Fibroblast of the conjunctiva (primary cell): ENCODE results near the gene CYP4F11.
"Not testable (repeated sequence)": the region's sequence is repeated elsewhere in the genome, so short reads cannot be mapped to it uniquely, and the experiment has no call there.

Experiments used
- DNase-seq: peaks from one replicate; pipeline ENCODE4 v3.0.0-alpha.2; 2010; ENCODE audit warnings: low read depth

CYP4F11 gene

DNA sequence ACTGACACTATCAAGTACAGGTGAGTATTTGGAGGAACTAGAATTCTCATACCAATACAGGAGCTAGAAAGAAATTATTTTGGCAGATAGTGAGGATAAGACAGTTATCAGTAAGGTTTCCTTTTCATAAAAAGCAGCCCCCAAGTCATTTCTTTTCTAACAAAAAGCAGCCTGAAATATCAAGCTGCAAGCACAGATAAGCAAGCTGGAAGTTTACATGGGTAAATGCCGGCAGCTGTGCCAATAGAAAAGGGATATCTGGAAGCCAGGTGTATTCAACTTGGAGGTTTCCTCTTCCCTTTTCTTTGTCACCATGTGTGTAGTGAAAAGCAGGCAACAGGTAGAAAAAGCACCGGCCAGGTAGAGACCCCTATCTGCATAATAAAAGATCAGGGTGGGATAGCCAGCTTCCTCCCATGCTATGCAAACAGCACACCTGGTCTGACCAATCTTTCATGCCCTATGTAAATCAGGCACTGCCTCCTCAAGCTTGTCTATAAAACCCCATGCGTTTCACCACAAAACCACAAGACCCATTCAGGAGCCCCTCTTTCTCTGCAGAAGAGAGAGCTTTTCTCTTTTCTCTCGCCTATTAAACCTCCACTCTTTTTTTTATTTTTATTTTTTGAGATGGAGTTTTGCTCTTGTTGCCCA is 59.4 kb downstream of the CYP4F11 start:
- DNase-seq, result no peak

DNA sequence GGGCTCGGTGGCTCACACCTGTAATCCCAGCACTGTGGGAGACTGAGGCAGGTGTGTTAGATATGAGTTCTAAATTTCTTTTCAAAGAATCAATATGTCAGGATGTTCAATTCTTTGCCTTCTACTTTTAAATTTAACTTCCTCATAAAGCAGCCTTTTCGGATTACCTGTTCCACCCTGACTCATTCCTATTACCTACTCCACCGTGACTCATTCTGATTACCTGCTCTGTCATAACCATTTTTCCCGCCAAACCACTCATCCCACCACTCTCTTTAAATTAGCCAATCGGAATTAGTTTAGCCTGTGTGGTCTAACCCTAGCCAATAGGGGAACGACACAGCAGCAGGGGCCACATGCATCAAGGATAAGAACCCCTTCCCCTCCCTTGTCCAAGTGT is 60.6 kb downstream of the CYP4F11 start:
- DNase-seq, result not testable (repeated sequence)

DNA sequence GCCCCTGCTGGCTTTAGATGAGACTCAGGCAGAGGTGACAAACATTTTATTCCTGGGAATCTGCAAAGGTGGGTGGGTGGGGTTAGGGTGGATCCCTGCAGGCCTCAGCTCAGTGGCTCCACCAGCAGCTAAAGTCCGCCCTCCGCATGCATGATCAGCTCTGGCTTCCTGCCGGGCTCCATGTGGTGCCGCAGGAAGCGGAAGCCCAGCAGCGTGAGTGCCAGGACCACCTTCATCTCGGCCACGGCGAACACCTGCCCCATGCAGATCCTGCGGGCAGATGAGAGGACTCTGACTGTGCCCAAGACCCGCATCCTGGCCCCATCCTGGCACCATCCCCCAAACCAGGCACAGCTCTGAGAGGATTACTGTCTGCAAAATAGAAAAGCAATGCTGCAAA is 62.8 kb downstream of the CYP4F11 start:
- DNase-seq, result no peak

DNA sequence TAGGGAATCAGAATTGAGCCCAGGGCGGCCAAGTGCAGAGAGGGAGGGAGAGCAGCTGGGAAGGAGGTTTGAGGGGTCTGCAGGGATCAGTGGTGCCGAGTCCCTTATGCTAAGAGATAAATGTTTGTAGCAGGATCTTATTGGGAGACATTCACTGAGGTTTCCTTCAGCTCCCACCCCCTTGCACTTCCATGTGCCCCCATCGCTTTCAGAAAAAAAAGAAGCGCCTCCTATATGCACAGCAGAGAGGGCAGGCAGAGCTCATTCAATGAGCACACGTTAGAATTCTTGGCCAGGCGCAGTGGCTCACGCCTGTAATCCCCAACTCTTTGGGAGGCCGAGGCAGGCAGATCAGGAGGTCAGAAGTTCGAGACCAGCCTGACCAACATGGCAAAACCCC is 64.5 kb downstream of the CYP4F11 start:
- DNase-seq, result no peak

DNA sequence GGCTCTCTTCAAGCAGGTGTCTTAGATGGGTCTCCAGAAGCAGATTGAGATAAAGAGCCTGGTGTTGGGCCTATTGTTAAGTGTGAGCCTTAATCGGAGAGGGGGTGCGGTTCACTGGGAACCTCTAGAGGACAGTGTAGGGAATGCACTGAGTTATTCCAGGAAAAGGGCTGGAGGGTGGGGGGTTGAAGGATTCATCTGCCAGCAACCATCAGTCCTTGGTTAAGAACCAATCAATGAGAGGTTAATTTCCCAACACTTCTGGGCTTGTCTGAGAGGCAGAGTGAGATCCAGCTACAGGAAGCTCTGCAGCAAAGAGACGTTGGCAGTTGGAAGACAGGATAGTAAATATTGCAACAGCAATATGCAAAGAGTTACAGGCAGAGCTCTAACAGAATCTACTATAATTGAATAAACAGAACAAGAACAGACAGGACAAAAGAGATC is 65.2 kb downstream of the CYP4F11 start:
- no peak for DNase-seq

DNA sequence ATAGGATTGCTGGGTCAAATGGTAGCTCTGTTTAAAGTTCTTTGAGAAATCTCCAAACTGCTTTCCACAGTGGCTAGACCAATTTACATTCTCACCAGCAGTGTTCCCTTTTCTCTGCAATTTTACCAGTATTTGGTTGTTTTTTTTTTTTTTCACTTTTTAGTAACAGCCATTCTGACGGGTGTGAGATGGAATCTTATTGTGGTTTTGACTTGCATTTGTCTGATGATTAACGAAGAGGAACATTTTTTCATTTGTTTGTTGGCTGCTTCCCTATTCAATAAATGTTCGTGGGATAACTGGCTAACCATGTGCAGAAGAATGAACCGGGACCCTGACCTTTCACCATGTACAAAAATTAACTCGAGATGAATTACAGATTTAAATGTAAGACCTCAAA is 67.7 kb downstream of the CYP4F11 start:
- DNase-seq, result no peak

DNA sequence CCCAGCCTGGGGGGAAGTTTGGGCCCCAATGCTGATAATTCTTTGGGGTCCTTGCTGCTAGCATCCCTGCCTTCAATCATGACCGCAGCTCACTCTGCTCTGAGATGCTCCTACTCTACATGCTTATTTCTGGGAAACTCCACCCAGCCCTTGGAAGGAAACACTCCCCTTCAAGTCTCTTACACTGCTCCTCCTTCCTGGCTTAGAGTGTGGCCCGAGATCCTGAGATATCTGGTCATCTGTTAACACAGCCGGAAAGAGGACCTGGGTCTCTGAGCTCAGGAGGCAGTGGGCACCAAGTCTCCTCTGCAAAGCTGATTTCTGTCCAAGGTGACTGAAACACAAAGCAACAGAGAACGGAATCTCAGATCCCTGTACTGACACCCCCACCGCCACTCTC is 69.5 kb downstream of the CYP4F11 start:
- no peak for DNase-seq

DNA sequence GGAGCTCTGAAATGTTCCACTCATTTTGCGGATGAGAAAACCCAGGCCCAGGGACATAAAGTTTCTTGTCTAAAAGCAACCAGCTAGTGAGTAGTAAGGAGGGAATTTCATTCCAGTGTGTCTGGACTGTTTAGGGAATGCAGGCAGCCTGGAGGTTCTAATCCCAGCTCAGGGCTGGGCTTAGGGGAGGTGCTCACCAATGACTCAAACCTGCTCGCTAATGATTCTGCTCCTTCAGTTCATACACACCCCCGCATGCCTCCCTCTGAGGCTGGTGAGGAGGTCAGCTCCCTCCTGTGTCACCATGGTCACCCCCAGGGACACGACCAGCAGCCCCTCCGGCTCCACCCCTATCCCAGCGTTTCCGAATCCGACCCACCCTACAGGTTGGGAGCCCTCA is 71.1 kb downstream of the CYP4F11 start:
- no peak for DNase-seq

DNA sequence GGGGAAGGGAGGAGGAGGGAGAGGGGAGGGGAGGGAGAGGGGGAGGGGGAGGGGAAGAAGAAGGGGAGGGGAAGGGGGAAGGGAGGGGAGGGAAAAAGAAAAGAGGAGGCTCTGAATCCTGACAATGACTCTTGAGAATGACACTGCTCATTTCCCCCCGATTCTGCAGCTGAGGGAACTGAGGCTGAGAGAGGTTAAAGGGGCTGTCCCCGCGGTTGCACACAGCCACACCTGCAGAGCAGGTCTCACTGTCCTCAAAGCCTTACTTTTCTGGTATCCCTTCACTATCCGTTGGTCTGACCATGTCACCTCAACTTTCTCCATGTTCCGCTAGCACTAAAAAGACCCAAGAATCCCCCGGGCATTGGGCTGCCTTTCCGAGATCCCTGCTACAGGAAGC is 71.9 kb downstream of the CYP4F11 start:
- no peak for DNase-seq
